Nucleus accumbens (tissue), 56 donors: ENCODE data around the gene VPS51.
A peak's percentile ranks its signal among the peaks of the same experiment; 100 is the strongest.

ENCODE experiments used
- DNase-seq, 56 donors: peaks; one replicate each; lab custom pipeline; 2025; lab: John Stamatoyannopoulos, UW

VPS51 gene

GRCh38 chr11:65103476-65103875 is 7.5 kb downstream of the VPS51 start:
- DNase-seq: no peak

- DNase-seq: peak in 3 of 56 donors; percentile 1 to 17 (median 11)
Measured at GRCh38 chr11:65104628-65105027, 8.6 kb downstream of the VPS51 start.

- no peak for DNase-seq
Measured at GRCh38 chr11:65107078-65107477, 11.1 kb downstream of the VPS51 start.

- DNase-seq: no peak
Measured at GRCh38 chr11:65107751-65108468, 11.9 kb downstream of the VPS51 start.

GRCh38 chr11:65108469-65109123 is 12.6 kb downstream of the VPS51 start:
- no peak for DNase-seq

- no peak for DNase-seq
Measured at GRCh38 chr11:65109231-65110198, 13.5 kb downstream of the VPS51 start.

GRCh38 chr11:65110354-65110861 is 14.4 kb downstream of the VPS51 start:
- DNase-seq: peak in 54 of 56 donors; percentile 30 to 94 (median 76)

- DNase-seq: no peak
Measured at GRCh38 chr11:65111159-65111743, 15.2 kb downstream of the VPS51 start.

- DNase-seq: peak; percentile 64 to 99 (median 93)
Measured at GRCh38 chr11:65111744-65112545, 15.9 kb downstream of the VPS51 start, which contains the start of gene TM7SF2. Gene TM7SF2 (plus strand): TSS chr11:65111872. CDS start chr11:65112016, 144 bp downstream.

- DNase-seq: peak in 42 of 56 donors; percentile 11 to 69 (median 44)
Measured at GRCh38 chr11:65112546-65113360, 16.7 kb downstream of the VPS51 start.

- no peak for DNase-seq
Measured at GRCh38 chr11:65113361-65113756, 17.3 kb downstream of the VPS51 start.

GRCh38 chr11:65113839-65114238 is 17.8 kb downstream of the VPS51 start:
- no peak for DNase-seq

GRCh38 chr11:65114538-65115171 is 18.6 kb downstream of the VPS51 start:
- no peak for DNase-seq

- no peak for DNase-seq
Measured at GRCh38 chr11:65115361-65116082, 19.5 kb downstream of the VPS51 start.

- DNase-seq: peak in 15 of 56 donors; percentile 15 to 57 (median 42)
Measured at GRCh38 chr11:65116370-65117205, 20.6 kb downstream of the VPS51 start.
